ENCODE data around the gene TLR10.
"Not testable (repeated sequence)": the region's sequence is repeated elsewhere in the genome, so short reads cannot be mapped to it uniquely, and the experiment has no call there.

Gene TLR10

GRCh38 chr4:38802561-38803355 is 20.0 kb upstream of the TLR10 start:
- no peak for DNase-seq

- no peak for DNase-seq
These were observed 18.2 kb upstream of the TLR10 start for GRCh38 chr4:38800961-38801450.

GRCh38 chr4:38800366-38800765 is 17.6 kb upstream of the TLR10 start:
- DNase-seq: no peak

- DNase-seq: no peak
These were observed 12.3 kb upstream of the TLR10 start for GRCh38 chr4:38795087-38795486.

GRCh38 chr4:38794051-38794450 is 11.3 kb upstream of the TLR10 start:
- DNase-seq: peak; percentile 53 to 88 (median 84)

- DNase-seq: peak; percentile 68 to 88 (median 75)
These were observed 8.2 kb upstream of the TLR10 start for GRCh38 chr4:38791010-38791409.

- peak; percentile 45 to 73 (median 57) for DNase-seq
These were observed 5.5 kb upstream of the TLR10 start for GRCh38 chr4:38788317-38788716.

GRCh38 chr4:38787693-38788092 is 4.9 kb upstream of the TLR10 start:
- no peak for DNase-seq

GRCh38 chr4:38785901-38786402 is 3.2 kb upstream of the TLR10 start:
- peak; percentile 79 to 89 (median 80) for DNase-seq

GRCh38 chr4:38785041-38785790 is 2.4 kb upstream of the TLR10 start:
- peak in 2 of 3 donors; percentile 53 to 65 for DNase-seq

- no peak for DNase-seq
These were observed 1.4 kb upstream of the TLR10 start for GRCh38 chr4:38784141-38784540.

- DNase-seq: no peak
These were observed 295 bp upstream of the TLR10 start for GRCh38 chr4:38783109-38783460.

GRCh38 chr4:38781854-38782261 is 932 bp downstream of the TLR10 start:
- DNase-seq: no peak

- DNase-seq: no peak
These were observed 1.8 kb downstream of the TLR10 start for GRCh38 chr4:38780833-38781484.

- DNase-seq: no peak
These were observed 3.0 kb downstream of the TLR10 start for GRCh38 chr4:38779790-38780189.

- not testable (repeated sequence) for DNase-seq
These were observed 4.9 kb downstream of the TLR10 start for GRCh38 chr4:38777925-38778324.

- DNase-seq: peak in 2 of 3 donors; percentile 46 to 62
These were observed 7.5 kb downstream of the TLR10 start for GRCh38 chr4:38775326-38775725.

GRCh38 chr4:38774181-38774955 is 8.4 kb downstream of the TLR10 start:
- DNase-seq: peak in 2 of 3 donors; percentile 32 to 33

GRCh38 chr4:38770281-38770680 is 12.5 kb downstream of the TLR10 start:
- DNase-seq: not testable (repeated sequence)

- DNase-seq: peak; percentile 62 to 67 (median 66)
These were observed 12.9 kb downstream of the TLR10 start for GRCh38 chr4:38769857-38770256.

GRCh38 chr4:38769441-38769840 is 13.3 kb downstream of the TLR10 start:
- no peak for DNase-seq

GRCh38 chr4:38768968-38769394 is 13.8 kb downstream of the TLR10 start:
- DNase-seq: peak; percentile 75 to 88 (median 86)

All from suppressor macrophage treated with lipopolysaccharide for 1 hour (primary cell).